Activated gamma-delta T cell (primary cell): Measurements from ENCODE around the gene SATL1.
"Not testable (repeated sequence)": the region's sequence is repeated elsewhere in the genome, so short reads cannot be mapped to it uniquely, and the experiment has no call there.

Experiments
- DNase-seq: peaks from one replicate; lab custom pipeline; 2025; lab: John Stamatoyannopoulos, UW
- total RNA-seq, 2 donors: gene quantifications; one replicate each; lab custom pipeline; 2026; lab: John Stamatoyannopoulos, UW

The SATL1 gene, protein sequence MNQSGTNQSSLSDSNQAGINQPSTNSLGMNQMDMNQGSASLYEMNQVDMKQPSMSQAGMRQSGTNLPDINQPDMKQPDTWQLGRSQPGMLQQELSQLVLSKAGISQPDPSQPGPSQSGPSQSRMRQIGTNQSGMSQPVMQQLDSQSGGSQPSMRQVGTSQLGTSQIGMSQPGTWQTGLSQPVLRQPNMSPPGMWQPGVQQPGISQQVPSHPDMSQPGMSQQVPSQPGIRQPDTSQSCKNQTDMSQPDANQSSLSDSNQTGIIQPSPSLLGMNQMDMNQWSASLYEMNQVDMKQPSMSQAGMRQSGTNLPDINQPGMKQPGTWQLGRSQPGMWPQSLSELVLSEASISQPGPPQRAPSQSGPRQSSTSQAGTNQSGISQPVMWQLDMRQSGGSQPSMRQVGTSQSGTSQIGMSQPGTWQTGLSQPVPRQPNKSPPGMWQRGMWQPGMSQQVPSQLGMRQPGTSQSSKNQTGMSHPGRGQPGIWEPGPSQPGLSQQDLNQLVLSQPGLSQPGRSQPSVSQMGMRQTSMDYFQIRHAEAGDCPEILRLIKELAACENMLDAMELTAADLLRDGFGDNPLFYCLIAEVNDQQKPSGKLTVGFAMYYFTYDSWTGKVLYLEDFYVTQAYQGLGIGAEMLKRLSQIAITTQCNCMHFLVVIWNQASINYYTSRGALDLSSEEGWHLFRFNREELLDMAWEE
- 0 reads per million in 2 donors for total RNA-seq

DNA sequence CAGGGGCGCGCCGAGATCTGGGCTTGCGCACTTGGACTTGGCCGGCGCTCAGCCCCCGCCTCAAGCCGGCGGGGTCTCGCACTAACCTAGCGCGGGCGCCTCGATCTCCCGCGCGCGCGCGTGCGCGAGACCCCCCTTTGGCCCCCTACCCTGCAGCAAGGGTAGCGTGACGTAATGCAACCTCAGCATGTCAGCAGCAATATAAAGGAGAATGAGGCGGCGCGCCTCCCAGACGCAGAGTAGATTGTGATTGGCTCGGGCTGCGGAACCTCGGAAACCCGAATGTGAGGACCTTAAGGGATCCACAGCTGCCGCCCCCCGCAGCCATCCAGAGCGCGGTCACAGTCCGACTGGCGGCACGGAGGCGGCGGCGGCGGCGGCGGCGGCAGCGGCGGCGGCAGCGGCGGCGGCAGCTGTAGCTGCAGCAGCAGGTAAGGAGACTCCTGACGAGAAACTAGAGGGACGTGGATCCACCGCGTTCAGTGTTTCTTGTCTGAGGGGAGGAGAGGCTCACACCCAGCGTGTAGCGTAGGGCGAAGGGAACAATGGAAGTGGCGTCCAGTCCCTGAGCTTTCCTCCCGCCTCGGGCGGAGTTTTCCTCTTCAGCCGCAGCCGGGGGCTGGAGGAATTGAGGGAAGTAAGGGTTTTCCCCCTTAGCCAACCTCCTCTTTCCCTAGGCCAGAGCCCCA lies at the start of gene SATL1, which contains the start of gene ZNF711:
Gene SATL1, minus strand, starts transcription at position 19 of the 689 bp plus-strand sequence. CDS start 134,811 bp downstream, outside the sequence.
Gene ZNF711, plus strand, starts transcription at position 231 of the 689 bp plus-strand sequence. CDS start 3,582 bp downstream, outside the sequence.
- peak; percentile 9 for DNase-seq

- no peak for DNase-seq
Measured at GRCh38 chrX:85288992-85289723, 45.6 kb upstream of the SATL1 start.

- not testable (repeated sequence) for DNase-seq
Measured at GRCh38 chrX:85285286-85285685, 41.7 kb upstream of the SATL1 start.

DNA sequence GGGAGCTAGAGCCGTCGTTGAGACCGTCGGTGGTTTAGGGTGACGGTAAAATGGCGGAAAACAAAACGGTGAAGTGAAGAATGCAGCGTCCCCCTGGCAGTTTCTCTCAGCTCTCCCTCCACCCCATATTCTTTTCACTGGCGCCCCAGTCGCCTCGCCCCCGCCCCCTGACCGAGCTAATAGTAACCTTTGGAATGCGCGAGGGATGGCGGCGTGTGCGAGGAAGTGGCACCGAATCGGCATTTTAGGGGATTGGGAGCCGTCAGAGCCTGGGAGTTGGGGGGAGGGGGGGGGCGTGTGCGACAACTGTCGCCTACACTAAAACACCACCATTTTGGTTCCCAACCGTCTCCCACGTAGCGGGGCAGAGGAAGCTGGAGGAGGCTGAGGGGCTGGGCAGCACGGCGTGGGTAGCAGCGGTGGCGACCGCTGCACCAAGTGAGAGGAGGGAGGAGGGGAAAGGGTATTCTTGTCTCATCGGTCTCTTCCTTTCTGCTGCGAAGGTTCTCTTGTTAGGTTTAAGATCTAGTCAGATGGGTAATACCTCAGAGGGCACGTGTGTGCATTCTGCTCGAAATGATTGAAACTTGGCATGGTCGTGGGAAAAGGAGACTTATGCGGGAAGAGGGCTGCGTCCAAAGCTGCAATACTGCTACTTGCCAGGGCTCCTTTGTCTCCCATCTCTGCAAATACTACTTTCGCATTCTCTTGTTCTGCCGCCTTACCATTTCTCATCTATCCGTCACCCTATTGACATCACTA lies 1.1 kb upstream of the SATL1 start:
- peak; percentile 1 for DNase-seq

- no peak for DNase-seq
Measured at GRCh38 chrX:85243155-85243554, 424 bp downstream of the SATL1 start.

DNA sequence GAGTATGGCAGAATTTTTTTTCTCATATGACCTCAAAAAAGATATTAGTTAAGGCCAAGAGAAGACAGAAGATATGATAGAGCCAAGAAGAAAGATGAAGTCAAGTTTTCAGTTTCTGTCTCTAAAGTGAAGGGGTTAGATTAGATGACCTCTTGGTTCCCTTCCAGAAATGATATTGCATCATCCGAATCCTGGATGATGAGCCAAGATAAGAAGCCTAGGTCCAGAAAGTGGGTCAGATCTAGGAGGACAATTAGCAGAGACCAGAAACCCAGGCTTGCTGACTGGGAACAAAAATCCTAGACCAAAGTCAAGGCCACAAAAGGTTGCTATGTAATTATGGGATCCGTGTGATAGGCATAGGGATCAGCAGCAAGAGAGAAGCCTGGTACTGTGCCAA lies 20.2 kb downstream of the SATL1 start:
- DNase-seq = no peak

DNA sequence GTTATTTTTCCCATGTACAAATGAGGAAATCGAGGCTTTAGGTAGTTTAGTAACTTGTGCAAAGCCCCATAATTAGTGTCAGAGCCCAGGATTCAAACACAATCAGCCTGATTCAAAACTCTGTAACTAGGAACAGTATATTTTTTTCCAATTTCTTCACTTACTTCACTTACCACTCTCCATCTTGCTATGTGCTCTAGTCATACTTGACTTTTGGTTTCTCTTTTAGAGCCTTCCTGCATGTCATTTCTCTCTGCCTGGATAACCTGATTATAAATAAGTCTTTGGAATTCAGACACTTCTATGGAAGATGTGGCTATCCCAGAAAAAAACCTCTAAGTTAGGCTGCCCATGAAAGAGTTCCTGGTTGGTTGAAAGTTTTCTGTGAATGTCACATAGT lies 22.2 kb downstream of the SATL1 start:
- DNase-seq = no peak

GRCh38 chrX:85215946-85216345 lies 27.6 kb downstream of the SATL1 start:
- no peak for DNase-seq

- no peak for DNase-seq
Measured at GRCh38 chrX:85213792-85214530, 29.6 kb downstream of the SATL1 start.

- no peak for DNase-seq
Measured at GRCh38 chrX:85203461-85203970, 40.1 kb downstream of the SATL1 start.

DNA sequence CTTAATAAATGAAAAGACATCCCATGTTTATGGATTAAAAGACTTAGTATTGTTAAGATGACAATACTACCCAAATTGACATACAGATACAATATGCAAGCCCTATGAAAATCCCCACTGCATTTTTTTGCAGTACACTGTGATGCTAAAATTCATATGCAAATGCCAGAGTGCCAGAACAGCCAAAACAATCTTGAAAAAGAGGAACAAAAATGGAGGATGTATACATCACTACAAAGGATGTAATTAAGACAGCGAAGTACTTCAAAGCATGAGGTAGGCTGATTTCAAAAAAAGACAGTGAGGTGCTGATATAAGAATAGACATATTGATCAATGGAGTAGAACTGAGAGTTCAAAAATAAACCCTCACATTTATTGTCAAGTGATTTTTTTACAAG lies 47.3 kb downstream of the SATL1 start:
- DNase-seq = no peak

DNA sequence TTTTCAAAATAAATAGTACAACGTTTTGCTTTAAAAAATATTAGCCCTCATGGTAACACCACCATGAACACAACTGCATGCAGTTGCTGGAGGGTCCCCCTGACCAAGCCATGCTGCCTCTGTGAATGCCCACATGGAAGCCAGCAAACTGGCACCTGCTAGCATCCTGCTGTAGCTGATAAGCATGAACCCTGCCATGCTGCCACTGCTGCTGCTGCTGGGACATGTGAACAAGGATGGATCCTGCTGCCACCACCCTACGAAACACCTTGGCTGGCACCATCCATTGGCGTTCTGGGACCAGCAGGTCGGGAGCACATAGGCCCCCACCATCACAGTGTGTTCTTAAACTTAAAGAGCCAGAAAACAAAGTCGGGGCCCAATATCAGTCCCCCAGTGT lies 83.9 kb downstream of the SATL1 start:
- no peak for DNase-seq

GRCh38 chrX:85140964-85141363 lies 102.6 kb downstream of the SATL1 start:
- DNase-seq = no peak

DNA sequence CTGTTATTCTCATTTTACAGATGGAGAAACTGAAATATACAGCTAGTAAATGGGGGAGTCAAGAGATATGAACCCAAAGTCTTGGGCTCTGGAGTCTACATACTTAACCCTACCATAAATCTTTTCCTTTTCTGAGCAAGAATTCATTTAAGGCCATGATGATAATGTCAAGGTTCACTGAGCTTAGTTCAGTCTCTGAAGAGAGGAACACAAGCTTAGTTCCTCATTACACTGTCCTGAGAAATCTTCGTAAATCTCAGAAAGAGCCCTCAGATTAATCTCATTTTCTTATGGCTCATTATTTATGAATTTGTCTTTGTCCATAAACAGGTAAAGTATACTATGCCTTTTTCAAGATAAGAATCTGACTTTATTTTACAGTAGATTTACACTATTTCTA lies 104.2 kb downstream of the SATL1 start:
- no peak for DNase-seq

- DNase-seq = no peak
Measured at GRCh38 chrX:85136409-85136808, 107.2 kb downstream of the SATL1 start.

GRCh38 chrX:85115252-85115651 lies 128.3 kb downstream of the SATL1 start:
- no peak for DNase-seq

GRCh38 chrX:85114776-85115175 lies 128.8 kb downstream of the SATL1 start:
- no peak for DNase-seq

GRCh38 chrX:85114171-85114570 lies 129.4 kb downstream of the SATL1 start:
- no peak for DNase-seq

DNA sequence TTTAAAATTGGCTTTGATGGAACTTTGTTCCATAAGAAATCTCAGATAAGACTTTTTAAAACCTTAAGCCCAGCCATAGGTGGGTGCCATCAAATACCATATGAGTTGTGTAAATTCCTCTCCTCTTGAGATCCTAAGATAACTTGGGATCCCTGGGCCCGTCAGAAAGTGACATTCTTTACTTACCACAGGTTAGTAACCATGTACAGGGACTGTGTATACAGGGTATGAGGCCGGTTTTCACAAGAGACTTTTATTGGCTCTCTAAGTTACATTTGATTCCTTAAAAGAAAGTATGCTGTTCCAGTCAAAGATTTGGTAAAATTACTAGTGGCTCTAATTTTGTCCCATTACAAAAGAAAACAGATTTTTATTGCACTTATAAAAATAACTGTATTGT lies 129.8 kb downstream of the SATL1 start:
- no peak for DNase-seq

- no peak for DNase-seq
Measured at GRCh38 chrX:85112293-85112692, 131.3 kb downstream of the SATL1 start.
